ENCODE measurements around the gene TGFB3. TPM values are rescaled to one million over a fixed set of nuclear protein-coding genes. Genes with fewer than 3 reads are reported as not detected.

The TGFB3 gene
- total RNA-seq, 1 experiment from 2014 or later = 12.8 TPM

- BruUV-seq (replicated peaks) = no TSS peak
- Histone ChIP-seq H3K4me3 (ENCODE audit: low read depth, low read length, poor library complexity, severe bottlenecking) (no peak overlapping the region), H3K27me3 (replicated peaks; ENCODE audit: insufficient read depth, low read depth, low read length, poor library complexity) (no peaks in the 10 kb centered on the region), H3K36me3 (ENCODE audit: insufficient read depth, low read length, poor library complexity, severe bottlenecking) (no peaks in the 10 kb centered on the region), H3K9me3 (ENCODE audit: low read depth, low read length, poor library complexity, severe bottlenecking) (no peaks in the 10 kb centered on the region), H3K4me1 (ENCODE audit: insufficient read depth, low read length, poor library complexity, severe bottlenecking) (peaks cover 4% of the 10 kb centered on the region), H3K27ac (ENCODE audit: low read depth, low read length, poor library complexity, severe bottlenecking) (no peak overlapping the region)
- no peak for DNase-seq (ENCODE audit: low spot score)
- intact Hi-C loops (cut with micrococcal nuclease; ENCODE audit: unreplicated experiment) = no loop called here
- POLR2A ChIA-PET (ENCODE audit: low non-redundant PET) = no interaction called here
- TF ChIP-seq EZH2 (IDR thresholded peaks at IDR 0.05; ENCODE audit: borderline replicate concordance, low read depth, low read length, poor library complexity, severe bottlenecking) (no peak), CTCF (conservative IDR thresholded peaks at IDR 0.05; ENCODE audit: low read depth, low read length) (no peak)
- CTCF ChIA-PET = no interaction called here
Observed at GRCh38 chr14:75971509-75971908, 10.3 kb downstream of the TGFB3 start.

- intact Hi-C loops (cut with micrococcal nuclease; ENCODE audit: unreplicated experiment) = no loop called here
- no TSS peak for BruUV-seq (replicated peaks)
- CTCF ChIA-PET = no interaction called here
- DNase-seq (ENCODE audit: low spot score) = no peak
- Histone ChIP-seq H3K4me3 (ENCODE audit: low read depth, low read length, poor library complexity, severe bottlenecking) (no peak overlapping the region), H3K9me3 (ENCODE audit: low read depth, low read length, poor library complexity, severe bottlenecking) (no peaks in the 10 kb centered on the region), H3K36me3 (ENCODE audit: insufficient read depth, low read length, poor library complexity, severe bottlenecking) (no peaks in the 10 kb centered on the region), H3K27ac (ENCODE audit: low read depth, low read length, poor library complexity, severe bottlenecking) (no peak overlapping the region), H3K27me3 (replicated peaks; ENCODE audit: insufficient read depth, low read depth, low read length, poor library complexity) (no peaks in the 10 kb centered on the region), H3K4me1 (ENCODE audit: insufficient read depth, low read length, poor library complexity, severe bottlenecking) (peaks cover 4% of the 10 kb centered on the region)
- TF ChIP-seq EZH2 (IDR thresholded peaks at IDR 0.05; ENCODE audit: borderline replicate concordance, low read depth, low read length, poor library complexity, severe bottlenecking) = no peak
- TF ChIP-seq CTCF (conservative IDR thresholded peaks at IDR 0.05; ENCODE audit: low read depth, low read length) = no peak
- POLR2A ChIA-PET (ENCODE audit: low non-redundant PET) = no interaction called here
Observed at GRCh38 chr14:75970989-75971388, 10.8 kb downstream of the TGFB3 start.

- Histone ChIP-seq H3K27me3 (replicated peaks; ENCODE audit: insufficient read depth, low read depth, low read length, poor library complexity) (no peaks in the 10 kb centered on the region), H3K9me3 (ENCODE audit: low read depth, low read length, poor library complexity, severe bottlenecking) (no peaks in the 10 kb centered on the region), H3K4me1 (ENCODE audit: insufficient read depth, low read length, poor library complexity, severe bottlenecking) (peaks cover 4% of the 10 kb centered on the region), H3K36me3 (ENCODE audit: insufficient read depth, low read length, poor library complexity, severe bottlenecking) (no peaks in the 10 kb centered on the region), H3K4me3 (ENCODE audit: low read depth, low read length, poor library complexity, severe bottlenecking) (no peak overlapping the region), H3K27ac (ENCODE audit: low read depth, low read length, poor library complexity, severe bottlenecking) (no peak overlapping the region)
- ChIA-PET CTCF (no interaction called here), POLR2A (ENCODE audit: low non-redundant PET) (no interaction called here)
- intact Hi-C loops (cut with micrococcal nuclease; ENCODE audit: unreplicated experiment) = no loop called here
- no TSS peak for BruUV-seq (replicated peaks)
- no peak for DNase-seq (ENCODE audit: low spot score)
- TF ChIP-seq EZH2 (IDR thresholded peaks at IDR 0.05; ENCODE audit: borderline replicate concordance, low read depth, low read length, poor library complexity, severe bottlenecking) = no peak
- TF ChIP-seq CTCF (conservative IDR thresholded peaks at IDR 0.05; ENCODE audit: low read depth, low read length) = no peak
Observed at GRCh38 chr14:75969891-75970290, 11.9 kb downstream of the TGFB3 start.
